Activated CD4-positive, CD25-positive, alpha-beta regulatory T cell (primary cell): ENCODE results near the gene ERCC6.

ENCODE experiments used
- DNase-seq, 4 experiments: peaks; one replicate each; lab custom pipeline; 2025; lab: John Stamatoyannopoulos, UW

The ERCC6 gene

GRCh38 chr10:49512121-49512809, 26.7 kb downstream of the ERCC6 start:
- no peak for DNase-seq

- no peak for DNase-seq
Measured at GRCh38 chr10:49509771-49510303, 29.1 kb downstream of the ERCC6 start.

- no peak for DNase-seq
Measured at GRCh38 chr10:49508654-49509053, 30.3 kb downstream of the ERCC6 start.

- DNase-seq, result no peak
Measured at GRCh38 chr10:49508249-49508648, 30.7 kb downstream of the ERCC6 start.

GRCh38 chr10:49505589-49505988, 33.3 kb downstream of the ERCC6 start:
- no peak for DNase-seq

GRCh38 chr10:49505076-49505475, 33.8 kb downstream of the ERCC6 start:
- no peak for DNase-seq

GRCh38 chr10:49504528-49504927, 34.4 kb downstream of the ERCC6 start:
- DNase-seq, result no peak

- DNase-seq, result no peak
Measured at GRCh38 chr10:49502358-49502757, 36.6 kb downstream of the ERCC6 start.

GRCh38 chr10:49500412-49500811, 38.5 kb downstream of the ERCC6 start:
- no peak for DNase-seq

GRCh38 chr10:49499305-49499851, 39.5 kb downstream of the ERCC6 start:
- no peak for DNase-seq

- no peak for DNase-seq
Measured at GRCh38 chr10:49498425-49498824, 40.5 kb downstream of the ERCC6 start.

GRCh38 chr10:49497358-49497757, 41.6 kb downstream of the ERCC6 start:
- DNase-seq, result no peak

- DNase-seq, result no peak
Measured at GRCh38 chr10:49488056-49488717, 50.7 kb downstream of the ERCC6 start.

GRCh38 chr10:49486738-49487137, 52.2 kb downstream of the ERCC6 start:
- no peak for DNase-seq

GRCh38 chr10:49486009-49486408, 52.9 kb downstream of the ERCC6 start:
- DNase-seq, result no peak

GRCh38 chr10:49484486-49485235, 54.3 kb downstream of the ERCC6 start:
- no peak for DNase-seq

- no peak for DNase-seq
Measured at GRCh38 chr10:49478819-49479218, 60.1 kb downstream of the ERCC6 start.

GRCh38 chr10:49474901-49475300, 64.0 kb downstream of the ERCC6 start:
- no peak for DNase-seq

GRCh38 chr10:49471532-49471931, 67.4 kb downstream of the ERCC6 start:
- DNase-seq, result no peak

- DNase-seq, result no peak
Measured at GRCh38 chr10:49465736-49466135, 73.2 kb downstream of the ERCC6 start.
